Bronchial epithelial cell (primary cell): Measurements from ENCODE around the gene STAC2. TPM values are rescaled to one million over a fixed set of nuclear protein-coding genes. Genes with fewer than 3 reads are reported as not detected.

Experiments
- DNase-seq: peaks from one replicate; pipeline ENCODE4 v3.0.0-alpha.2; 2010; ENCODE audit warnings: low read depth
- FAIRE-seq: peaks from 2 replicates; lab custom pipeline; 2011; peaks lifted over from hg19 to GRCh38; lab: Jason Lieb, UNC
- H3K27me3 ChIP-seq: 2 replicates; pipeline ENCODE4 v1.5.1; 2011; ENCODE audit warnings: low read length; ENCODE audit not compliant: control insufficient read depth, insufficient read depth
- H3K36me3 ChIP-seq: 2 replicates; pipeline ENCODE4 v1.5.1; 2011; ENCODE audit warnings: low read length; ENCODE audit not compliant: control insufficient read depth, insufficient read depth
- H3K4me3 ChIP-seq: 2 replicates; pipeline ENCODE4 v1.5.1; 2011; ENCODE audit warnings: mild to moderate bottlenecking, low read depth, low read length, control low read depth
- total RNA-seq: library from RNA; depleted of rRNA; stranded (reverse); fragments of >200 nt; gene quantifications from 2 replicates; pipeline ENCODE4 v1.2.1, GENCODE V29; 2014
- TF ChIP-seq, protein P1 (sequence below): IDR thresholded peaks from 2 replicates; pipeline ENCODE4 v1.5.1; 2011; ENCODE audit warnings: mild to moderate bottlenecking, moderate library complexity, low read length, control low read depth, inconsistent platforms; ENCODE audit not compliant: insufficient read depth, severe bottlenecking

The STAC2 gene
- total RNA-seq, 1 donor from 2014 or later, result not detected

- no peak for FAIRE-seq
- TF ChIP-seq, protein P1, sequence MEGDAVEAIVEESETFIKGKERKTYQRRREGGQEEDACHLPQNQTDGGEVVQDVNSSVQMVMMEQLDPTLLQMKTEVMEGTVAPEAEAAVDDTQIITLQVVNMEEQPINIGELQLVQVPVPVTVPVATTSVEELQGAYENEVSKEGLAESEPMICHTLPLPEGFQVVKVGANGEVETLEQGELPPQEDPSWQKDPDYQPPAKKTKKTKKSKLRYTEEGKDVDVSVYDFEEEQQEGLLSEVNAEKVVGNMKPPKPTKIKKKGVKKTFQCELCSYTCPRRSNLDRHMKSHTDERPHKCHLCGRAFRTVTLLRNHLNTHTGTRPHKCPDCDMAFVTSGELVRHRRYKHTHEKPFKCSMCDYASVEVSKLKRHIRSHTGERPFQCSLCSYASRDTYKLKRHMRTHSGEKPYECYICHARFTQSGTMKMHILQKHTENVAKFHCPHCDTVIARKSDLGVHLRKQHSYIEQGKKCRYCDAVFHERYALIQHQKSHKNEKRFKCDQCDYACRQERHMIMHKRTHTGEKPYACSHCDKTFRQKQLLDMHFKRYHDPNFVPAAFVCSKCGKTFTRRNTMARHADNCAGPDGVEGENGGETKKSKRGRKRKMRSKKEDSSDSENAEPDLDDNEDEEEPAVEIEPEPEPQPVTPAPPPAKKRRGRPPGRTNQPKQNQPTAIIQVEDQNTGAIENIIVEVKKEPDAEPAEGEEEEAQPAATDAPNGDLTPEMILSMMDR, result no peak
- H3K4me3 ChIP-seq, result no peak overlapping the region
- no peaks in the 10 kb centered on the region for H3K36me3 ChIP-seq
- no peaks in the 10 kb centered on the region for H3K27me3 ChIP-seq
- DNase-seq, result no peak
These were observed 17.4 kb upstream of the STAC2 start for GRCh38 chr17:39243155-39243554.

GRCh38 chr17:39240631-39241030, 14.9 kb upstream of the STAC2 start:
- Histone ChIP-seq H3K4me3 (no peak overlapping the region), H3K27me3 (no peaks in the 10 kb centered on the region), H3K36me3 (no peaks in the 10 kb centered on the region)
- DNase-seq (no peak), FAIRE-seq (no peak)
- TF ChIP-seq, protein P1, result no peak

GRCh38 chr17:39239640-39240314, 14.0 kb upstream of the STAC2 start:
- no peaks in the 10 kb centered on the region for H3K27me3 ChIP-seq
- FAIRE-seq (no peak), DNase-seq (peak; percentile 41)
- no peaks in the 10 kb centered on the region for H3K36me3 ChIP-seq
- H3K4me3 ChIP-seq, result no peak overlapping the region
- TF ChIP-seq, protein P1, result peak; percentile 77

- FAIRE-seq, result no peak
- TF ChIP-seq, protein P1, result peak; percentile 3
- Histone ChIP-seq H3K36me3 (no peaks in the 10 kb centered on the region), H3K27me3 (no peaks in the 10 kb centered on the region), H3K4me3 (no peak overlapping the region)
- DNase-seq, result peak; percentile 84
These were observed 12.7 kb upstream of the STAC2 start for GRCh38 chr17:39238311-39238972.

DNA sequence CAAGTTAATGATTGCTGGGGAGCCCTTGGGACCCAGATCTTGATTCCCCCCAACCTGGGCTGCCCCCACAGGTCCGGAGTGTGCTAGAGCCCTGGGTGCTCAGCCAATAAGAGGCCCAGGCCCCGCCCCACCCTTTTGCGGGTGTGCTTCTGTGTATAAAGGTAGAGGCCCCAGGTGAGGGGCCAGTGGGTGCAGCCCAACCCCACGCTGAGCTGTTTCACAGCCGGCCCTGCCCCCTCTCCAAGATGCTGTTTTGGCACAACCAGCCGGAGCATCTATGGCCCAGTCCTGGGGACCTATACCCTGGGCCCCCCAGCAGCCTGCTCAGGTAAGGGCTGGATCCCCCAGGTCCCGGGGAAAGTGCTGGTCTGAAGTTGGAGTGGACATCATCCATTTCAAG, 11.8 kb upstream of the STAC2 start:
- TF ChIP-seq, protein P1, result no peak
- no peak for FAIRE-seq
- H3K4me3 ChIP-seq, result no peak overlapping the region
- no peaks in the 10 kb centered on the region for H3K27me3 ChIP-seq
- H3K36me3 ChIP-seq, result no peaks in the 10 kb centered on the region
- no peak for DNase-seq

DNA sequence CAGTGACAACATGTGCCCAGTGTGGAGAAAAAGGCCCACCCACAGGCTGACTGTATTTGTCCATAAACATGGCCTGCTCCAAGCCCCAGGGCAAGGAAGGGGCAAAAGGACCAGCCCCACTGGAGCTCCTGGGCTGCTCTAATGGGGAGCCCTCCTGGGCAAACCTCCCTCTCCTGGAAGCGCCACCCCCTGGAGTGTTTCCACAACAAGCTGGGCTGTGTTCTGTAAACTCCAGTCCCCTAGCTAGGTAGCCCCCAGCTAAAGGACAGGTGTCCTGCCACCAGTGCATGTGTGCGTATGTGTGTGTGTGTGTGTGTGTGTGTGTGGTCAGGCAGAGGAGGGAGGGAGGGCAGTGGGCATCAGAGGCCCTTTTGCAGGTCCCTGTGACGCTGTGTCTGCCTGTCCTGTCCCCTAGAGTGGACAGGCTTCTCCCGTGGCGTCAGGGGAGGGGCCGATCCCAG, 11.3 kb upstream of the STAC2 start:
- H3K27me3 ChIP-seq, result peaks cover 2% of the 10 kb centered on the region
- no peaks in the 10 kb centered on the region for H3K36me3 ChIP-seq
- TF ChIP-seq, protein P1, result no peak
- no peak overlapping the region for H3K4me3 ChIP-seq
- DNase-seq, result no peak
- FAIRE-seq, result no peak
